ENCODE measurements around the gene GPR62. TPM values are rescaled to one million over a fixed set of nuclear protein-coding genes. Genes with fewer than 3 reads are reported as not detected.

GPR62 gene
- total RNA-seq, 1 donor from 2014 or later = not detected

DNA sequence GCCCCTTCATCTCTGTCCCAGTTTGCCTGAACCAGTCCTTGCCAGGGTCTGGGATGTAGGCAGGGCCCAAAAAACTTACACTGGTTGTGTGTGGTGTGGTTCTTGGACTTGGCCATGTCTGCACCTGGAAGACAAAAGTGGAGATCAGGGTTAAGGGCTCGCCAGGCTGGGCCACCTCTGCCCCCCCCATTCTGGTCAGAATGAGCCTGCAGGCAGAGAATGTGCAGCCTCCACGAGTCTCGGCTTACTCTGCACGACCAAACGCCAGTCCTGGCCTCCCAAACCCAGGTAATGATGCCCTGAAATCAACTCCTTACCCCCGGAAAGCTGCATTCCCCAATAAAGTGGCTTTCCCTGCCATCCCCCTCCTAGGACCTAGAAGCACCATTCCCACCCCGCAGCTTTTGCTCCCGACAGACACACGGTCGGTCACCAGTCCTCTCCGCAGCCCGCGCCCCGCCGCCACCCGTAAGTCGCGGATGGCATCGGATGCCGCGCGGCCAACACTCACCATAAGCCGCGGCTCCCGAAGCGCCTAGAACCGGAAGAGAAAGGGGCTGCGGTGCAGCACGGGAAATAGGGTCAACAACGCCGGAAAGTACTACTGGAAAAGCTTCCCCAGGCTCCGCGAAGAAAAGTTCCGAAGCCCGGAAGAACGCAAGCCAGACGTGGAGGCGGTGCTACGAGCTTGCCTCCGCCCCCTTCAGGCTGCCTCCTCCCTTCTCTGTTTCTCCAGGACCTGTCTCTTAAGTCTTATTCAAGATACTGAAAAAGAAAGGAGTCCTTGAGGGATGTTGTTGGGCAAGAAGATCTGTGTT is 40.4 kb downstream of the GPR62 start, which contains the start of gene RPL29:
TSS of gene RPL29 (minus strand) at position 550 of the 818 bp plus-strand sequence. CDS start at position 116, 434 bp downstream.
- Histone ChIP-seq H3K27me3 (ENCODE audit: control insufficient read depth, insufficient read depth, low read length) (no peaks in the 10 kb centered on the region), H3K4me3 (ENCODE audit: low read depth, low read length) (peak within 1 kb of the TSS; percentile 97), H3K36me3 (ENCODE audit: control insufficient read depth, insufficient read depth, low read length) (peaks cover 4% of the 10 kb centered on the region)
- DNase-seq (ENCODE audit: low read depth) = peak; percentile 80
- TF ChIP-seq CTCF (IDR thresholded peaks at IDR 0.05; ENCODE audit: insufficient read depth, low read length, poor library complexity, severe bottlenecking) = no peak

DNA sequence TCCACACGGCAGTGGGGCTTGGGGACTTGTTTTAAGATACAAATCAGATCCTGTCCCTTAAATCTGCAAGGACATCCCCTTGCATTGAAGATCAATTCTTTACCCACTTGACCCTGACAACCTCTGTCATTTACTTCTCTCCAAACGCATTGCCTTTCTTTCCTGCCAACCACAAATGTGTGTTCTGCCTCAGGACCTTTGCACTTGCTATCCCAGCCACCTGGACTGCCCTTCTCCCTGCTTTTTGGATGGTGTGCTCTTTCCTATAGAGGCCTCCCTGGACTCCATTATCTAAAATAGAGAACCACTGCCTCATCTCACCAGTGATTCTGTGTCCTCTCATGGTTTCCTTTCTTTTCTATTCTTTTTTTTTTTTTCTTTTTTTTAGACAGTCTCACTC is 42.0 kb downstream of the GPR62 start:
- Histone ChIP-seq H3K27me3 (ENCODE audit: control insufficient read depth, insufficient read depth, low read length) (no peaks in the 10 kb centered on the region), H3K36me3 (ENCODE audit: control insufficient read depth, insufficient read depth, low read length) (peaks cover 2% of the 10 kb centered on the region), H3K4me3 (ENCODE audit: low read depth, low read length) (no peak overlapping the region)
- no peak for TF ChIP-seq CTCF (IDR thresholded peaks at IDR 0.05; ENCODE audit: insufficient read depth, low read length, poor library complexity, severe bottlenecking)
- DNase-seq (ENCODE audit: low read depth) = no peak

GRCh38 chr3:51997935-51998596 is 42.9 kb downstream of the GPR62 start:
- TF ChIP-seq CTCF (IDR thresholded peaks at IDR 0.05; ENCODE audit: insufficient read depth, low read length, poor library complexity, severe bottlenecking) = no peak
- H3K27me3 ChIP-seq (ENCODE audit: control insufficient read depth, insufficient read depth, low read length) = no peaks in the 10 kb centered on the region
- H3K36me3 ChIP-seq (ENCODE audit: control insufficient read depth, insufficient read depth, low read length) = peaks cover 2% of the 10 kb centered on the region
- no peak for DNase-seq (ENCODE audit: low read depth)
- no peak overlapping the region for H3K4me3 ChIP-seq (ENCODE audit: low read depth, low read length)

DNA sequence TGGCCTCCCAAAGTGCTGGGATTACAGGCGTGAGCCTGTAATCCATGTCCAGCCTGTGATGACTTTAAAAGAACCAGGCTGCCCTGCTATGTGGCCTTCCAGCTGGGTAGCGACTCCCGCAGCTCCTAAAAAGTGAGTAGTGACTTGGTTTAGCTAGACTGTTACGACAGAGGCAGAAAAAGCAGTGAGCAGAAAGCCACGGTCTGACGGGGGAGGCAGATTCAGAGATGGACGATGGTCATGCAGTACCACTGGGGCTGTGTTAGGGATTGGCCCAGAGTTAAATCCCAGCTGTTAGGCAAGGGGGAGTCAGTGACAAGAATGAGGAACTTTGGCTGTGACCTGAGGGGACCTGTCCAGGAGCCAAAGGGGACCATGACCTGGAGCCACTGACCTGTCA is 43.6 kb downstream of the GPR62 start:
- H3K4me3 ChIP-seq (ENCODE audit: low read depth, low read length) = no peak overlapping the region
- H3K36me3 ChIP-seq (ENCODE audit: control insufficient read depth, insufficient read depth, low read length) = peaks cover 2% of the 10 kb centered on the region
- no peaks in the 10 kb centered on the region for H3K27me3 ChIP-seq (ENCODE audit: control insufficient read depth, insufficient read depth, low read length)
- DNase-seq (ENCODE audit: low read depth) = no peak
- TF ChIP-seq CTCF (IDR thresholded peaks at IDR 0.05; ENCODE audit: insufficient read depth, low read length, poor library complexity, severe bottlenecking) = no peak

- no peaks in the 10 kb centered on the region for H3K27me3 ChIP-seq (ENCODE audit: control insufficient read depth, insufficient read depth, low read length)
- DNase-seq (ENCODE audit: low read depth) = no peak
- H3K4me3 ChIP-seq (ENCODE audit: low read depth, low read length) = no peak overlapping the region
- H3K36me3 ChIP-seq (ENCODE audit: control insufficient read depth, insufficient read depth, low read length) = no peaks in the 10 kb centered on the region
- TF ChIP-seq CTCF (IDR thresholded peaks at IDR 0.05; ENCODE audit: insufficient read depth, low read length, poor library complexity, severe bottlenecking) = no peak
Observed at GRCh38 chr3:51999846-52000245, 44.7 kb downstream of the GPR62 start.
